K562 (cell line): ENCODE data around the gene DYNC2H1. TPM values are rescaled to one million over a fixed set of nuclear protein-coding genes. Genes with fewer than 3 reads are reported as not detected.

Experiments
- ATAC-seq: fragments of 200-7000 bp; cut with Tn5 transposase; 3 replicates; pipeline ENCODE4 v1.9.1; 2020; ENCODE audit warnings: moderate library complexity
- BruUV-seq: library from RNA; stranded (reverse); fragments of 400-500 nt; replicated peaks from 2 replicates; lab custom pipeline; 2021; lab: Mats Ljungman, UMichigan
- CTCF ChIA-PET: fragments of 300-600 bp; formaldehyde crosslinking; extraction: SDS; loops from one replicate; lab custom pipeline; 2021; ENCODE audit warnings: low intra/inter-chr PET ratio; lab: Yijun Ruan, JAX
- POLR2A ChIA-PET: fragments of 300-600, 350-650 bp; sonication (Branson Sonifier 250); formaldehyde crosslinking; extraction: SDS; loops from one replicate; lab custom pipeline; 2021; ENCODE audit warnings: antibody characterized with exemption, inconsistent platforms; lab: Yijun Ruan, JAX
- DNase-seq, 4 experiments: peaks; one replicate each; pipeline versions ENCODE4 v3.0.0 to v3.0.0-alpha.2; 2011 to 2018; ENCODE audit warnings: low spot score in 3 of 4, mixed read lengths in 3 of 4; ENCODE audit errors: extremely low read depth in 1 of 4
- FAIRE-seq: peaks from 2 replicates; lab custom pipeline; 2011; peaks lifted over from hg19 to GRCh38; lab: Jason Lieb, UNC
- H2AFZ ChIP-seq: 2 replicates; pipeline ENCODE4 v1.6.0; 2011; ENCODE audit warnings: low read depth, low read length, control low read depth, inconsistent platforms
- H3K27ac ChIP-seq: fragments of 200-600 bp; 3 replicates; pipeline ENCODE4 v1.8.0; 2011; ENCODE audit warnings: low read depth, mild to moderate bottlenecking, control low read depth, inconsistent platforms, low read length, moderate library complexity, mixed read lengths; ENCODE audit errors: extremely low read depth
- H3K27me3 ChIP-seq, 2 experiments: fragments of 300-600 bp in 1 of 2; 2 replicates in 1 of 2; 3 replicates in 1 of 2; pipeline versions ENCODE4 v1.6.0 to v1.8.0; 2011; ENCODE audit warnings: inconsistent platforms in 2 of 2, low read length in 2 of 2, mild to moderate bottlenecking in 1 of 2, mixed read lengths in 1 of 2, moderate library complexity in 1 of 2; ENCODE audit not compliant: control insufficient read depth in 2 of 2, insufficient read depth in 2 of 2
- H3K36me3 ChIP-seq: fragments of 300-600 bp; 3 replicates; pipeline ENCODE4 v1.8.0; 2011; ENCODE audit warnings: mild to moderate bottlenecking, low read length, inconsistent platforms; ENCODE audit not compliant: control insufficient read depth, insufficient read depth
- H3K4me1 ChIP-seq, 2 experiments: fragments of 200-600 bp in 1 of 2; replicated peaks in 1 of 2; 2 replicates in 1 of 2; 3 replicates in 1 of 2; pipeline versions ENCODE4 v1.5.1 to v1.8.0; 2011; ENCODE audit warnings: inconsistent platforms in 2 of 2, low read length in 2 of 2, mild to moderate bottlenecking in 1 of 2, mixed read lengths in 1 of 2, moderate library complexity in 1 of 2; ENCODE audit not compliant: control insufficient read depth in 2 of 2, insufficient read depth in 2 of 2
- H3K4me2 ChIP-seq: 2 replicates; pipeline ENCODE4 v1.6.1; 2011; ENCODE audit warnings: low read length, control low read depth, inconsistent platforms, mixed read lengths; ENCODE audit not compliant: insufficient read depth
- H3K4me3 ChIP-seq: fragments of 200-600 bp; sonication (generic), shearing (Covaris generic); 2 replicates; pipeline ENCODE4 v1.5.1; 2016; ENCODE audit warnings: control low read depth, inconsistent platforms
- H3K79me2 ChIP-seq: fragments of 200-600 bp; 3 replicates; pipeline ENCODE4 v1.8.0; 2011; ENCODE audit warnings: low read length, inconsistent platforms; ENCODE audit not compliant: control insufficient read depth, insufficient read depth
- H3K9ac ChIP-seq, 2 experiments: 2 replicates each; pipeline versions ENCODE4 v1.6.0 to v1.6.1; 2011; ENCODE audit warnings: low read depth in 2 of 2, low read length in 2 of 2, control low read depth in 1 of 2, inconsistent platforms in 1 of 2, mild to moderate bottlenecking in 1 of 2, mixed read lengths in 1 of 2; ENCODE audit not compliant: insufficient read depth in 1 of 2
- H3K9me1 ChIP-seq: one replicate; pipeline ENCODE4 v1.6.0; 2011; ENCODE audit warnings: inconsistent platforms, mild to moderate bottlenecking, low read length, moderate library complexity; ENCODE audit not compliant: control insufficient read depth, insufficient read depth
- H3K9me3 ChIP-seq: replicated peaks from 2 replicates; pipeline ENCODE4 v1.5.1; 2011; ENCODE audit warnings: low read depth, low read length, inconsistent platforms; ENCODE audit not compliant: control insufficient read depth, insufficient read depth
- H4K20me1 ChIP-seq: replicated peaks from 2 replicates; pipeline ENCODE4 v1.6.1; 2011; ENCODE audit warnings: low read length, inconsistent platforms, mixed read lengths; ENCODE audit not compliant: control insufficient read depth, insufficient read depth
- ARID3A ChIP-seq: IDR thresholded peaks from 2 replicates; pipeline ENCODE4 v1.6.1; 2012; ENCODE audit warnings: low read depth, low read length, improper control_type of control experiment, borderline replicate concordance
- BDP1 ChIP-seq: IDR thresholded peaks from 3 replicates; pipeline ENCODE4 v1.6.1; 2011; ENCODE audit not compliant: insufficient read length, insufficient read depth
- CREB3L1 ChIP-seq: fragments of 450-650 bp; IDR thresholded peaks from 2 replicates; pipeline ENCODE4 v1.6.1; 2014; ENCODE audit warnings: low read depth, mild to moderate bottlenecking, moderate library complexity, borderline replicate concordance
- FOXK1 ChIP-seq: sonication (generic); formaldehyde crosslinking; IDR thresholded peaks from 2 replicates; pipeline ENCODE4 v1.8.0; 2022; ENCODE audit warnings: missing genetic modification reagents, mild to moderate bottlenecking, borderline replicate concordance
- MAFF ChIP-seq: IDR thresholded peaks from 2 replicates; pipeline ENCODE4 v1.6.1; 2012; ENCODE audit warnings: low read length, improper control_type of control experiment
- NEUROD1 ChIP-seq: fragments of 150-350 bp; IDR thresholded peaks from 2 replicates; pipeline ENCODE4 v1.6.1; 2014; ENCODE audit warnings: borderline replicate concordance, low read length, low read depth; ENCODE audit not compliant: partially characterized antibody
- NONO ChIP-seq, 2 experiments: fragments of 200-400 bp in 1 of 2; fragments of 450-650 bp in 1 of 2; formaldehyde crosslinking in 1 of 2; IDR thresholded peaks; 2 replicates each; pipeline ENCODE4 v1.6.1; 2017; ENCODE audit warnings: low read depth in 2 of 2, mild to moderate bottlenecking in 2 of 2, moderate library complexity in 2 of 2, low read length in 1 of 2
- PHF8 ChIP-seq: fragments of 200-600 bp; sonication (generic); IDR thresholded peaks from 2 replicates; pipeline ENCODE4 v1.6.1; 2012; ENCODE audit warnings: mixed run types, mild to moderate bottlenecking, inconsistent platforms, low read length, moderate library complexity, borderline replicate concordance
- PKNOX1 ChIP-seq: fragments of 450-650 bp; IDR thresholded peaks from 2 replicates; pipeline ENCODE4 v1.6.1; 2016
- SREBF1 ChIP-seq: fragments of 150-350 bp; IDR thresholded peaks from 2 replicates; pipeline ENCODE4 v1.6.1; 2014; ENCODE audit warnings: antibody characterized with exemption, low read depth, low read length, borderline replicate concordance
- SRSF9 ChIP-seq: fragments of 200-400 bp; formaldehyde crosslinking; IDR thresholded peaks from 2 replicates; pipeline ENCODE4 v1.6.1; 2017; ENCODE audit warnings: low read depth, low read length, borderline replicate concordance
- THAP7 ChIP-seq: fragments of 250-450 bp; sonication (Bioruptor Pico); IDR thresholded peaks from 2 replicates; pipeline ENCODE4 v1.5.0; 2021
- ZC3H8 ChIP-seq: fragments of 450-650 bp; IDR thresholded peaks from 2 replicates; pipeline ENCODE4 v1.6.1; 2017
- ZNF212 ChIP-seq: fragments of 450-650 bp; formaldehyde crosslinking; IDR thresholded peaks from 2 replicates; pipeline ENCODE4 v1.4.0; 2020; ENCODE audit warnings: mild to moderate bottlenecking
- ZNF274 ChIP-seq: IDR thresholded peaks from 2 replicates; pipeline ENCODE4 v1.6.1; 2011; ENCODE audit warnings: low read depth, mild to moderate bottlenecking, low read length, moderate library complexity, borderline replicate concordance
- ZNF707 ChIP-seq: fragments of 250-450 bp; sonication (Bioruptor Pico); conservative IDR thresholded peaks from 2 replicates; pipeline ENCODE4 v1.8.0; 2022; ENCODE audit warnings: inconsistent platforms, mild to moderate bottlenecking, moderate library complexity
- ZNF75A ChIP-seq: fragments of 450-650 bp; formaldehyde crosslinking; IDR thresholded peaks from 2 replicates; pipeline ENCODE4 v1.4.0; 2020; ENCODE audit warnings: mild to moderate bottlenecking
- ZNF76 ChIP-seq: fragments of 250-450 bp; sonication (Bioruptor Pico); IDR thresholded peaks from 2 replicates; pipeline ENCODE4 v1.4.0; 2020; ENCODE audit warnings: mild to moderate bottlenecking, moderate library complexity, borderline replicate concordance
- WGBS: fragments of 100-300 bp; shearing (Covaris generic); methylation state at CpG from one replicate; pipeline ENCODE4 v1.1.6; 2016; ENCODE audit warnings: low coverage, mixed read lengths; ENCODE audit not compliant: insufficient coverage; ENCODE audit errors: missing lambda C conversion rate; 5-methylcytosine and 5-hydroxymethylcytosine counted together
- in situ Hi-C: fragments of 300-500 bp; cut with MboI; formaldehyde crosslinking; loops from 4 replicates; pipeline ENCODE4 v1.15.0; 2018; ENCODE audit warnings: inconsistent platforms, mixed read lengths
- intact Hi-C: fragments of 100-400 bp; cut with micrococcal nuclease; formaldehyde crosslinking; loops from 2 replicates; pipeline ENCODE4 v1.14.2; 2022
- polyA plus RNA-seq, 8 experiments: library from polyadenylated mRNA; depleted of rRNA in 4 of 8; stranded (reverse) in 5 of 8; unstranded in 3 of 8; fragments of >200 nt; fragmentation: Nextera tagmentation in 2 of 8; fragmentation: Illumina TruSeq in 1 of 8; extraction: Ambion mirVana in 2 of 8; extraction: Trizol in 1 of 8; gene quantifications; 2 replicates each; pipeline versions ENCODE4 v1.2.1 to v1.2.3, GENCODE V29; 2011 to 2014; ENCODE audit warnings: inconsistent platforms in 1 of 8, missing spikeins in 1 of 8
- total RNA-seq, 7 experiments: library from RNA; depleted of rRNA in 6 of 7; stranded (reverse); fragments of >200 nt in 6 of 7; fragmentation: Illumina TruSeq in 2 of 7; extraction: Trizol in 2 of 7; gene quantifications; 2 replicates each; pipeline versions ENCODE4 v1.2.1 to v1.2.3, GENCODE V29; 2011 to 2021; ENCODE audit warnings: low replicate concordance in 1 of 7

The DYNC2H1 gene
- total and polyA plus RNA-seq, 9 of the 15 experiments (the other 6 are each of a cell fraction or from before 2014, with no cell fraction given) = 0.08 to 0.64 (median 0.20) TPM

- H3K4me3 ChIP-seq = no peak overlapping the region
- H3K4me2 ChIP-seq = no peak overlapping the region
- H3K9me3 ChIP-seq = no peaks in the 10 kb centered on the region
- H3K79me2 ChIP-seq = no peaks in the 10 kb centered on the region
- no peaks in the 10 kb centered on the region for H3K27me3 ChIP-seq
- ChIA-PET POLR2A (no interaction called here), CTCF (no interaction called here)
- H3K9me1 ChIP-seq = no peaks in the 10 kb centered on the region
- intact Hi-C loops (no loop called here), in situ Hi-C loops (no loop called here)
- no TSS peak for BruUV-seq
- WGBS = 0% methylated on average over 2 of the region's 2 CpGs
- H3K36me3 ChIP-seq = no peaks in the 10 kb centered on the region
- TF ChIP-seq ZC3H8 = no peak
- TF ChIP-seq ZNF707 (CRISPR knock-in tag) = no peak
- TF ChIP-seq PKNOX1 = no peak
- TF ChIP-seq PHF8 = no peak
- TF ChIP-seq SREBF1 = no peak
- TF ChIP-seq NEUROD1 = no peak
- TF ChIP-seq ZNF75A (CRISPR knock-in tag) = no peak
- no peak for TF ChIP-seq NONO (IDR thresholded peaks at IDR 0.05; ENCODE audit: low read depth in 2 of 2, low read length in 1 of 2)
- no peak for TF ChIP-seq THAP7 (CRISPR knock-in tag)
- no peak for TF ChIP-seq ZNF274
- TF ChIP-seq SRSF9 = no peak
- no peak for TF ChIP-seq MAFF
- TF ChIP-seq BDP1 = no peak
- no peak for TF ChIP-seq ARID3A
- TF ChIP-seq CREB3L1 = no peak
- TF ChIP-seq FOXK1 = no peak
- no peak for TF ChIP-seq ZNF212
- TF ChIP-seq ZNF76 (CRISPR knock-in tag) = no peak
- DNase-seq = no peak
- H2AFZ ChIP-seq = no peak overlapping the region
- H3K4me1 ChIP-seq = no peaks in the 10 kb centered on the region
- ATAC-seq = no peak
- no peak overlapping the region for H3K9ac ChIP-seq
- H4K20me1 ChIP-seq = no peaks in the 10 kb centered on the region
- FAIRE-seq = no peak
- no peak overlapping the region for H3K27ac ChIP-seq
Observed at GRCh38 chr11:103234974-103235373, 125.7 kb downstream of the DYNC2H1 start.
